Measurements from ENCODE around the gene TRDN. TPM values are rescaled to one million over a fixed set of nuclear protein-coding genes. Genes with fewer than 3 reads are reported as not detected.
"Not testable (repeated sequence)": the region's sequence is repeated elsewhere in the genome, so short reads cannot be mapped to it uniquely, and the experiment has no call there.

Gene TRDN
- total RNA-seq, 2 donors from 2014 or later, result not detected

DNA sequence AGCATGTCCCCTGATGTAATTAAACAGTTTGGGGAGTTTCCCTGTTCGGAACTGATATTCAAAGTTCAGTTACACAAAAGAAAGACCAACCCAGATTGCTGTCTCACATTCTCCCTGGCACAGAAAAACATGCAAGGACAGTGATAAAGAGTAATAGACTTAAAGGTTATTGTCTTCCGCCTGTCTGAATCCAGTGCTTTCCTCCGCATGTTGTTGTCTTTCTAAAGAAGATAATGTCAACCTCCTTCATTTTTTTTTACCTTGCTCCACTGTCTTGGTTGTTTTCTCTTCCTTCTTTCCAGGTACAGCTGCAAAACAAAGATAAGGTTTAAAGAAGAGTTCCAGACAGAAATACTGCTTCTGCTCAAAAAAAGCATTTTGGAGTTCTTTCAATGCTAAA, 284.5 kb downstream of the TRDN start:
- Mint-ChIP-seq H3K9me3 (no peaks in the 10 kb centered on the region), H3K36me3 (no peaks in the 10 kb centered on the region), H3K4me1 (ENCODE audit: low read depth in 2 of 2) (no peaks in the 10 kb centered on the region), H3K4me3 (no peak overlapping the region), H3K27ac (no peak overlapping the region), H3K27me3 (no peaks in the 10 kb centered on the region)
- DNase-seq (ENCODE audit: low spot score) (no peak), ATAC-seq (no peak)

DNA sequence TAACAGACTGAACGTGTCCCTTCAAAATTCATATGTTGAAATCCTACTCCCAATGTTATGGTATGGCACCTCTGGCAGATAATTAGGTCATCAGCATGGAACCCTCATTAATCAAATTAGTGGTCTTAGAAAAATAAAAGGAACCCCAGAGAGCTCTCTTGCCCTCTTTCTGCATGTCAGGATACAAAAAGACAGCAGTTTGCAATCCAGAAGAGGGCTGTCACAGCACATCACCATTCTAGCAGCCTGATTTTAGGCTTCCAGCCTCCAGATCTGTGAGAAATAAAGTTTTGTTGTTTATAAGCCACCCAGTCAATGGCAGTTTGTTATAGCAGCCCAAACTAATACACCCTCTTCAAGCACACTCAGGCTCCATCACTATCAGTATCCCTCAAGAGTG, 292.9 kb downstream of the TRDN start:
- Mint-ChIP-seq H3K27me3 (no peaks in the 10 kb centered on the region), H3K4me3 (no peak overlapping the region), H3K36me3 (no peaks in the 10 kb centered on the region), H3K9me3 (peaks cover 3% of the 10 kb centered on the region), H3K4me1 (ENCODE audit: low read depth in 2 of 2) (no peaks in the 10 kb centered on the region), H3K27ac (no peak overlapping the region)
- ATAC-seq (no peak), DNase-seq (ENCODE audit: low spot score) (no peak)

DNA sequence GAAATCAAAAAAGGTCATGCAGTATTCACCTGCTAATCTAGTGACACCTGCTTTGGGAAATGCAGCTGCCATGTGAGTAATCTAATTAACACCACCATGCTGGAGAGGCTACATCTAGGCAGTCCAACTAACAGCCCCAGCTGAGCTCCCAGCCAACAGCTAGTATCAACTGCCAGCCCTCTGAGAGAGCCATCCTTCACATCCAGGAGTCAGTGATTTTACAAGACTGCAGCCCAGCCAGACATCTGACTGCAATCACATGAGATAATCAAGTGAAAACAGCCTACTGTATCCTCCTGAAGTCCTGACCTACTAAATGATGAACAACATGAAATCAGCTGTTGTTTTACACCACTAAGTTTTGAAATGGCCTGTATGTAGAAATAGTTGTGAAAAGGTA, 298.4 kb downstream of the TRDN start:
- H3K4me3 Mint-ChIP-seq, result no peak overlapping the region
- H3K4me1 Mint-ChIP-seq (ENCODE audit: low read depth in 2 of 2), result no peaks in the 10 kb centered on the region
- H3K27ac Mint-ChIP-seq, result no peak overlapping the region
- H3K36me3 Mint-ChIP-seq, result no peaks in the 10 kb centered on the region
- ATAC-seq (no peak), DNase-seq (ENCODE audit: low spot score) (no peak)
- H3K27me3 Mint-ChIP-seq, result no peaks in the 10 kb centered on the region
- H3K9me3 Mint-ChIP-seq, result peaks cover 3% of the 10 kb centered on the region

DNA sequence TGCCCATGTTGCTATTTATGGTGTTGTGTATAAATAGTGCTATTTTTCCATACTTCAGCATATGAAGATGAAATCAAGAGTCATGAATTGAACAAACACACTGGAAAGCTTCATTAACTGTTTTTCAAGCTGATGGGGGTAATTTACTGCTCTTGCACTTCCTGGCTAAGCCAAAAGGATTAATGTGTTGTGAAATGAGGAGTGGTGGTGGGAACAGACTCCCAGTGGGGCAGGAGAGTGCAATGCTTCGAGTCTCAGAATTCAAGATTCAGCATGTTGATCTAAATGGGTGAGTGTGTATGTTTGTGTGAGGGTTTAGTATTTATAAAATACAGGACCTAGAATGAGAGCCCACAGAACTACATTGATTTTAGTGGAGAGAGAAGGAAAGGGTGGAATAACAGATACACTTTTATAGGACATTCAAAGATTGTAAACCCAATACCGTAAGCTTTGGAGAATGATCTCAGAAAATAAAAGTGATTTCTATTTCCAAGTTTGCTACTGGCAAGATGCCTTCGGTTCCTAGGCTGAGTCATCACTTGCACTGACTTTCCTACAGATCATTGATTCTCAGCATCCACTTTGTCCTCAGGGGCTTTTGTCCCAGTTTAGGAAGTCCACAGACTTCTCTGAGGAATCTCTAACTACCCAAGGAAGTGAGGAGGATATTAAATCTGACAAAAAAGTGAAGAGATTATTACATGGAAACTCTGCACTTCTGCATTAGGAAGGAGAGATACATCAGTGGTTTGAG, 303.6 kb downstream of the TRDN start:
- H3K4me3 Mint-ChIP-seq, result no peak overlapping the region
- H3K9me3 Mint-ChIP-seq, result peaks cover under 1% of the 10 kb centered on the region
- ATAC-seq (no peak), DNase-seq (ENCODE audit: low spot score) (no peak)
- H3K4me1 Mint-ChIP-seq (ENCODE audit: low read depth in 2 of 2), result no peaks in the 10 kb centered on the region
- no peaks in the 10 kb centered on the region for H3K36me3 Mint-ChIP-seq
- no peaks in the 10 kb centered on the region for H3K27me3 Mint-ChIP-seq
- no peak overlapping the region for H3K27ac Mint-ChIP-seq

DNA sequence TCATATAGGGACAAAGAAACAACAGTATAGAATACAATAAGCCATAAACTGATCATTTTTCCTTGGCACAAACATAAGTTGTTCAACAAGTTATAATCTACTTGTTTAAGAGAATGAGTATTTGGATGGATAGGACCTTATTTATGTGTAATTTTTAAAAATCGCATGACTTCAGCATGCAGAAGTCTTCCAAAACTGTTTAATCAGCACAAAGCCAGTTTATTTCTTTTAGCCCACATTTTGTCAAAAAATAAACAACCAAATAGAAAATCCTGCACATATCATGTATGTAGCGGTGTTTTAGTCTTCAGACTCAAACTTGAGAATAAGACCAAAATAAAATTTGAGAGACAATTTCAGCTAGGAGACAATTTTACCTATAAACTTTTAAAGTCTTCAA, 304.7 kb downstream of the TRDN start:
- peaks cover 2% of the 10 kb centered on the region for H3K9me3 Mint-ChIP-seq
- H3K4me1 Mint-ChIP-seq (ENCODE audit: low read depth in 2 of 2), result no peaks in the 10 kb centered on the region
- H3K4me3 Mint-ChIP-seq, result no peak overlapping the region
- DNase-seq (ENCODE audit: low spot score) (no peak), ATAC-seq (no peak)
- H3K27ac Mint-ChIP-seq, result no peak overlapping the region
- no peaks in the 10 kb centered on the region for H3K27me3 Mint-ChIP-seq
- no peaks in the 10 kb centered on the region for H3K36me3 Mint-ChIP-seq

DNA sequence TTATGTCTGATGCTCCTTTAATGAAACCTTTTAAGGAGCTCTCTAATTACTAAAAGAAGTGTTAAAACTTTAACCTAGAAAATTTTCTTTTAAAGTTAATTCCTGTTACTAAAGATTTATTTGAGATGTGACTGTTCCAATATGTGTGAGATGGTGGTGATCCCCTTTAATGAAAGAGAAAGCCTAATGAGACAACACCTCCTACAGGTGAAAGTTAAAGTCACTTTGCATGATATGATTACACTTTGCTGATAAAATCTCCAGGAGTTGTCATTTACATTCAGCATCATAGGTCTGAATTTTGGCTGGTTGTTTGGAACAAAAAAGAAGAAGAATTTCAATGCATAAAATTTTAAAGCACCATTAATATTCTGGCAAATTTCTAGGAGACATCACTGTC, 307.4 kb downstream of the TRDN start:
- Mint-ChIP-seq H3K27me3 (no peaks in the 10 kb centered on the region), H3K27ac (no peak overlapping the region), H3K36me3 (no peaks in the 10 kb centered on the region), H3K4me1 (ENCODE audit: low read depth in 2 of 2) (no peaks in the 10 kb centered on the region), H3K4me3 (no peak overlapping the region), H3K9me3 (peaks cover 2% of the 10 kb centered on the region)
- DNase-seq (ENCODE audit: low spot score) (no peak), ATAC-seq (no peak)

DNA sequence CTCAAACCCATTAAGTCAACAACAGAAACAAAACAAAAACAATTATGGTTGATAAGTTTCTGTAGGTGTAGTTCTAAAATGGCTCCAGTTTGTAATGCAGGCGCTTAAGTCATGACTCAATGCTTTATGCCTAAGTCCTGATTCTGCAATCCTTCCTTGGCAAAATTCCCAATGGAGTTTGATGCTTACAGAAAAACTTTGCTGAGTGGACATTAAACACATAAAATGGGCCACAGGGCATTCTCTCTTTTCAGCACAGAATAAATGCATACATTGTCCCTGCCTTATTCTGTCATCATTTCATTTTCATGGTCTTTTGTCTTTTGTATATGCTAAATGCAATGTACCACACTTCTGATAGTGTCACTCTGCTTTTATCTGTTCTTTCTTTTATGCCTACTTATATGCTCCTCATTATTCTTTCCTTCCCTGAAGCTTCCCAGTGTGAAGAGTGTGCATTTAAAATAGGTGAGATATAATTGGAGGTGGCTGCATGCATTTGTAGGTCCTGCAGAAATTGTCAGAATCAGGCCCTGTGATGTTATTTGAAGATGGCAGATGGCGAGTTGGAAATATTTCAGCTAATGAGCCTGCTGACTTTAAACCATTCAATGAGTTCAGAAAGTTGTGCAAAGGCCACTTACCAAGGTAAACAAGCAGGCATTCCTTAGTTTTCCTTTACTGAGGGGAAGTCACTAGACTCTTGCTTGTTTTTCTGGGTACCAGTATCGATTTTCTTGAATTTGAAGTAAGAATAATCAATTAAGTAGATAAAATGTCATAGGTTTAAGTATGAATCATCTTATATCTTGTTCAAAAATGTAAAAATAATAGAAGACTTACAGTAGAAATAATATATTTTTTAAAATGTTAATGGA, 313.1 kb downstream of the TRDN start:
- Mint-ChIP-seq H3K4me1 (ENCODE audit: low read depth in 2 of 2) (no peaks in the 10 kb centered on the region), H3K27ac (no peak overlapping the region), H3K4me3 (no peak overlapping the region), H3K9me3 (peaks cover 2% of the 10 kb centered on the region), H3K36me3 (no peaks in the 10 kb centered on the region), H3K27me3 (no peaks in the 10 kb centered on the region)
- DNase-seq (ENCODE audit: low spot score) (no peak), ATAC-seq (no peak)

DNA sequence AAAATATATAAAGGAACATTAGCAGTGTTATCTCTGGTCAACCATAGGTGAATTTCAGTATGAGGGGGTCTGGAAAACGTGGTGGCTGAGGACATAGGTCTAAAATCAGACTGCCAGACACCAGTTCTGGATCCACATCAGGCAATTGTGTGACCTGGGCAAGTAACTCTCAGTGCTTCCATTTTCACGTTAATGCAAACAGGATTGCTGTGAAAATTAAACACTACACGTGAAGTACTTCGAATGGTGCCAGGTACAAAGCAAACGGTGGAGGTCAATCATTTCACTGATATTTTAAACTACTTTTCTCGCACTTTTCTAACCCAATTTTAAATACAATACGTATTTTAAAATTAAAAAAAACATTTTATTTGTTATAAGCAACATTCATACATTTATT, 315.7 kb downstream of the TRDN start:
- H3K27ac Mint-ChIP-seq, result no peak overlapping the region

DNA sequence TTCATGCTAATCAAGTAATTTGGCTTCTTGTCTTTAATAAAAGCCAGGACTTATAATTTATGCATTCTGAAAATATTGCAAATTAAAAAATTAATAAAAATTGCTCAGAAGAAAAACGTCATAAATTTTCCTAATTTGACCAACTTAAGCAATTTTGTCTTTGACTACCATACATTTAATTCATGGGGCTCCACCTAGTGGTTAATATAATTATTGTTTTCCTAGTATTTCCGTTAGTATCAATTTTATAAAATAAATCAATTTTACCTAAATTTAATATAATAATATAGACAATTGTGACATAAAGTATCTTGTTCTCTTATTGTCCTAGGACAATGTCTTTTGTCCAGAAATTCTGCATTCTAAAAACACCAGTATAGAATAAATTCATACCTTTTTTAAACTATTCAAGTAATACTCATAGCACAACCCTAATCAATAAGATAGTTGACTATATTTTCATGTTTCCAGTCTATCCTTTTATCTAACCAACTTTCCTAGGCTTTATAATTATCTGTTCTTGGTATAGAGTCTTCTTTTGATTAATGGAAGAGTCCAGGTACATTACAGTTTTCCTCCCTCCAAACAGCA, 319.9 kb downstream of the TRDN start:
- DNase-seq (ENCODE audit: low spot score) (no peak), ATAC-seq (no peak)
- Mint-ChIP-seq H3K27ac (no peak overlapping the region), H3K9me3 (no peaks in the 10 kb centered on the region), H3K27me3 (no peaks in the 10 kb centered on the region), H3K4me1 (ENCODE audit: low read depth in 2 of 2) (no peaks in the 10 kb centered on the region), H3K4me3 (no peak overlapping the region), H3K36me3 (no peaks in the 10 kb centered on the region)

More for the DNA sequence above, 315.7 kb downstream of the TRDN start:
- H3K4me1 Mint-ChIP-seq (ENCODE audit: low read depth in 2 of 2), result no peaks in the 10 kb centered on the region
- ATAC-seq (no peak), DNase-seq (ENCODE audit: low spot score) (no peak)
- no peaks in the 10 kb centered on the region for H3K27me3 Mint-ChIP-seq
- H3K4me3 Mint-ChIP-seq, result no peak overlapping the region
- no peaks in the 10 kb centered on the region for H3K9me3 Mint-ChIP-seq
- H3K36me3 Mint-ChIP-seq, result no peaks in the 10 kb centered on the region

DNA sequence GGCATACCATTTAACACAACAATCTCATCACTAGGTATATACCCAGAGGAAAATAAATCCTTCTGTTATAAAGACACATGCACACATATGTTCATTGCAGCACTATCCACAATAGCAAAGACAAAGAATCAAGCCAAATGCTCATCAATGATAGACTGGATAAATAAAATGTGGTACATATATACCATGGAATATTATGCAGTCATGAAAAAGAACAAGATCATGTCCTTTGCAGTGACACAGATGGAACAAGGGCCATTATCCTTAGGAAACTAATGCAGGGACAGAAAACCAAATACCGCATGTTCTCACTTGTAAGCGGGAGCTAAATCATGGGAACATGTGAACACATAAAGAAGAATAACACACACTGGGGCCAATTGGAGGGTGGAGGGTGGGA, 322.3 kb downstream of the TRDN start:
- DNase-seq (ENCODE audit: low spot score); H3K4me1 Mint-ChIP-seq (ENCODE audit: low read depth in 2 of 2); H3K27ac Mint-ChIP-seq; H3K27me3 Mint-ChIP-seq; ATAC-seq; H3K4me3 Mint-ChIP-seq; H3K36me3 Mint-ChIP-seq; H3K9me3 Mint-ChIP-seq: not testable (repeated sequence)

DNA sequence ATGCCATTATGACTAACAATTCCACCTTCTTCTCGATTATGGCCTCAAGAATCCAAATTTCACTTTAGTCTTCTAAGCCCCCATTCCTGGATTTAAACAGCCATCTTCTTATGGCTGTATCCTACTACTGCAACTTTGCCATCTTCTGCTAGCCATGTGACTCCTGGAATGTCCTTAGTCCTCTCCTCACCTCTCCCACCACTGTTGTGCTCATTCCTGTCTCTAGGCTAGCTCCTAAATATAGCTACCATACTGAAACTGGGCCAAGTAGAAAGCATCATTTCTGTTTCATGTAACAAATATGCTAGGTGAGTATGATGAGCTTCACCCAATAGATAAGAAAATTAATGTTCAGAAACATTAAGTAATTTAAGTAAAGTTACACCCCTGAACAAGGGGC, 327.6 kb downstream of the TRDN start:
- DNase-seq (ENCODE audit: low spot score) (no peak), ATAC-seq (no peak)
- Mint-ChIP-seq H3K9me3 (peaks cover 6% of the 10 kb centered on the region), H3K4me1 (ENCODE audit: low read depth in 2 of 2) (no peaks in the 10 kb centered on the region), H3K36me3 (no peaks in the 10 kb centered on the region), H3K4me3 (no peak overlapping the region), H3K27me3 (no peaks in the 10 kb centered on the region), H3K27ac (no peak overlapping the region)

DNA sequence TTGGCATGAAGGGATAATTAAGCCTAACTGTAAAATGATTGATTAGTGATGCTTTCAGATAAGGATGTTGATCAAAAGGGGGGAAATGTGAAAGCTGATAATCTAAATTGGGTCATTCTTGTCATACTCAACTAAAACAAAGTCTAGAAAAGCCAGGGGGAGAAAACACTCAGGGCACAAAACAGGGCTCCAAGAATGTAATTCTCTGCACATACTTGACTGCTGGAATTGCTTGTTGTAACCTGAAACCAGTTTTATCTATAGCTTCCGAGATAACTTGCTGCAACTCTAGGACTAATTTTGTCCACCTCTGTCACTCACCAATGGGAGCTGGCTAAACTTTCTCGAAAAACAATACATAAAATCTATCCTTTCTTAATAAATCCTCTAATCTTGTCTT, 330.4 kb downstream of the TRDN start:
- ATAC-seq, result no peak
- Mint-ChIP-seq H3K27me3 (no peaks in the 10 kb centered on the region), H3K4me1 (ENCODE audit: low read depth in 2 of 2) (no peaks in the 10 kb centered on the region), H3K27ac (no peak overlapping the region), H3K36me3 (no peaks in the 10 kb centered on the region), H3K9me3 (peaks cover 11% of the 10 kb centered on the region), H3K4me3 (no peak overlapping the region)
- no peak for DNase-seq (ENCODE audit: low spot score)

DNA sequence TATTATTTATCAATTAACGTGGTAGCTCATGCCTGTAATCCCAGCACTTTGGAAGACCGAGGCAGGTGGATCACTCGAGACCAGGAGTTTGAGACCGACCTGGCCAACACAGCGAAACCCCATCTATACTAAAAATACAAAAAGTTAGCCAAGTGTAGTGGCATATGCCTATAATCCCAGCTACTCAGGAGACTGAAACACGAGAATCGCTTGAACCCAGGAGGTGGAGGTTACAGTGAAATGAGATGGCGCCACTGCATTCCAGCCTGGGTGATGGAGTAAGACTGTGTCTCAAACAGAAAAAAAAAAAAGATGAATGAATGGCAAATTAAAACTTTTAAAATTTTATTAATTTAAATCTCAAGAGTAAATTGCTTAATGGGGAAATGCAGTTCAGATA, 341.1 kb downstream of the TRDN start:
- H3K4me3 Mint-ChIP-seq, result no peak overlapping the region
- peaks cover 7% of the 10 kb centered on the region for H3K9me3 Mint-ChIP-seq
- no peaks in the 10 kb centered on the region for H3K36me3 Mint-ChIP-seq
- H3K27me3 Mint-ChIP-seq, result no peaks in the 10 kb centered on the region
- no peaks in the 10 kb centered on the region for H3K4me1 Mint-ChIP-seq (ENCODE audit: low read depth in 2 of 2)
- no peak overlapping the region for H3K27ac Mint-ChIP-seq
- no peak for DNase-seq (ENCODE audit: low spot score)
- ATAC-seq, result no peak

DNA sequence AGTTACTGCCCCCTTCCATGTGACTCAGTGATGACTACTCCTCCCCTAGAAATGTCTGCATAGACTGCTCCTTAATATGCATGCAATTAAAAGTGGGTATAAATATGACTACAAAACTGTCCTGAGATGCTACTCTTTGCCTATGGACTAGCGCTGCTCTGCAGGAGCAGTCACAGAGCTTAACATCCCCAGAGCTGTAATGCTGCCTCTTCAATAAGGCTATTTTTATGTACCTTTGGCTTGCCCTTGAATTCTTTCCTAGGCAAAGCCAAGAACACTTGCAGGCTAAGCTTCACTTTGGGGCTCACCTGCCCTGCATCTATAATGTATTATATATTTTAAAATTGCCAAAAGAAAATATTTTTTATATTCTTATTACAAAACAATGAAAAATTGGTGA, 341.6 kb downstream of the TRDN start:
- no peak overlapping the region for H3K4me3 Mint-ChIP-seq
- H3K27me3 Mint-ChIP-seq, result no peaks in the 10 kb centered on the region
- no peak for DNase-seq (ENCODE audit: low spot score)
- no peaks in the 10 kb centered on the region for H3K4me1 Mint-ChIP-seq (ENCODE audit: low read depth in 2 of 2)
- H3K36me3 Mint-ChIP-seq, result no peaks in the 10 kb centered on the region
- ATAC-seq, result no peak
- no peak overlapping the region for H3K27ac Mint-ChIP-seq
- H3K9me3 Mint-ChIP-seq, result peaks cover 7% of the 10 kb centered on the region

Measured in natural killer cell treated with Interleukin-12 subunit alpha and Interleukin-12 subunit beta and Interleukin-15 and Interleukin-18, amount 100 ng/mL, for 72 hours (primary cell).